ENCODE measurements around the gene TLR5. TPM values are rescaled to one million over a fixed set of nuclear protein-coding genes. Genes with fewer than 3 reads are reported as not detected.
A peak's percentile ranks its signal among the peaks of the same experiment; 100 is the strongest.

The TLR5 gene
- polyA plus RNA-seq, 3 donors, result 35.5 to 58.0 (median 45.7) TPM

DNA sequence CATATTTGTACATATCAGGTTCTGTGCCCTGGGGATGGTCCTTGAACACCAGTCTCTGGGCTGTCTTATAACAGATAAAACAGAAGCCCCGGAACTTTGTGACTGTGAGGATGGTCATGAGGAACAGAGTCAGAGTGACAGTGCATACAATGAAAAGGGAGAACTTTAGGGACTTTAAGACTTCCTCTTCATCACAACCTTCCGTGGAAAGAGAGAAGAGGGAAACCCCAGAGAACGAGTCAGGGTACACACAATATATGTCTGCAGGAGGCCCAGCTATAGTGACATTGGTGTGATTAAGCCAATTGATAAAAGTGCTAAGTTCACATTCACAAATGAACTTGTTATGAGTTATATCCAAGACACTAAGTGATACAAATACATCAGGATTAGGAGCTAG lies 32.1 kb downstream of the TLR5 start:
- peaks cover 13% of the 10 kb centered on the region for H3K4me1 Mint-ChIP-seq
- Histone ChIP-seq H3K4me2 (replicated peaks; ENCODE audit: extremely low read depth, low read length, poor library complexity, severe bottlenecking) (no peak overlapping the region), H3K4me3 (replicated peaks in 1 of 3; ENCODE audit: low read depth in 2 of 3, low read length in 3 of 3) (no peak overlapping the region), H3K4me1 (ENCODE audit: control insufficient read depth in 1 of 2, insufficient read depth in 2 of 2, low read length in 2 of 2) (peaks cover 0 to 3% of the 10 kb centered on the region in 2 donors), H3K27me3 (ENCODE audit: control insufficient read depth in 2 of 2, insufficient read depth in 2 of 2, low read length in 2 of 2) (no peaks in the 10 kb centered on the region), H3K9ac (ENCODE audit: insufficient read depth, low read length, poor library complexity, severe bottlenecking) (no peak overlapping the region), H3K9me3 (replicated peaks in 1 of 2; ENCODE audit: control insufficient read depth in 1 of 2, insufficient read depth in 1 of 2, low read length in 2 of 2) (no peaks in the 10 kb centered on the region), H3K27ac (ENCODE audit: low read depth in 1 of 2, low read length in 2 of 2) (no peak overlapping the region), H2AFZ (ENCODE audit: insufficient read depth, low read depth, low read length, poor library complexity, severe bottlenecking) (no peak overlapping the region), H3K79me2 (ENCODE audit: insufficient read depth, low read length) (no peaks in the 10 kb centered on the region), H4K20me1 (ENCODE audit: insufficient read depth, low read length) (peaks cover 9% of the 10 kb centered on the region), H3K36me3 (replicated peaks in 1 of 2; ENCODE audit: control insufficient read depth in 1 of 2, insufficient read depth in 2 of 2, low read length in 2 of 2) (peaks cover 12 to 42% of the 10 kb centered on the region in 2 donors)
- H3K36me3 Mint-ChIP-seq, result peaks cover 39 to 42% of the 10 kb centered on the region in 2 donors
- peaks cover 0 to 1% (median 0%) of the 10 kb centered on the region in 3 donors for H3K27me3 Mint-ChIP-seq (ENCODE audit: low read depth in 3 of 3)
- peak in 1 of 3 donors; percentile 72 for DNase-seq
- H3K4me3 Mint-ChIP-seq, result no peak overlapping the region
- intact Hi-C loops (cut with micrococcal nuclease), result no loop called here
- no CpG with 5 or more reads among the region's 3 CpGs for WGBS (ENCODE audit: insufficient coverage)
- peaks cover 0 to 6% (median 0%) of the 10 kb centered on the region in 7 donors for H3K9me3 Mint-ChIP-seq
- TF ChIP-seq, protein P1, sequence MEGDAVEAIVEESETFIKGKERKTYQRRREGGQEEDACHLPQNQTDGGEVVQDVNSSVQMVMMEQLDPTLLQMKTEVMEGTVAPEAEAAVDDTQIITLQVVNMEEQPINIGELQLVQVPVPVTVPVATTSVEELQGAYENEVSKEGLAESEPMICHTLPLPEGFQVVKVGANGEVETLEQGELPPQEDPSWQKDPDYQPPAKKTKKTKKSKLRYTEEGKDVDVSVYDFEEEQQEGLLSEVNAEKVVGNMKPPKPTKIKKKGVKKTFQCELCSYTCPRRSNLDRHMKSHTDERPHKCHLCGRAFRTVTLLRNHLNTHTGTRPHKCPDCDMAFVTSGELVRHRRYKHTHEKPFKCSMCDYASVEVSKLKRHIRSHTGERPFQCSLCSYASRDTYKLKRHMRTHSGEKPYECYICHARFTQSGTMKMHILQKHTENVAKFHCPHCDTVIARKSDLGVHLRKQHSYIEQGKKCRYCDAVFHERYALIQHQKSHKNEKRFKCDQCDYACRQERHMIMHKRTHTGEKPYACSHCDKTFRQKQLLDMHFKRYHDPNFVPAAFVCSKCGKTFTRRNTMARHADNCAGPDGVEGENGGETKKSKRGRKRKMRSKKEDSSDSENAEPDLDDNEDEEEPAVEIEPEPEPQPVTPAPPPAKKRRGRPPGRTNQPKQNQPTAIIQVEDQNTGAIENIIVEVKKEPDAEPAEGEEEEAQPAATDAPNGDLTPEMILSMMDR (IDR thresholded peaks at IDR 0.05), result no peak
- peak overlapping the region in 1 of 7 donors; percentile 25 for H3K27ac Mint-ChIP-seq

- no peak overlapping the region for H3K4me3 Mint-ChIP-seq
- no peaks in the 10 kb centered on the region for H3K79me2 ChIP-seq (ENCODE audit: insufficient read depth, low read length)
- WGBS (ENCODE audit: insufficient coverage), result 93% methylated on average over 3 of the region's 3 CpGs
- H3K27me3 ChIP-seq (ENCODE audit: control insufficient read depth in 2 of 2, insufficient read depth in 2 of 2, low read length in 2 of 2), result no peaks in the 10 kb centered on the region
- TF ChIP-seq, protein P1 (IDR thresholded peaks at IDR 0.05), result no peak
- H3K4me2 ChIP-seq (replicated peaks; ENCODE audit: extremely low read depth, low read length, poor library complexity, severe bottlenecking), result no peak overlapping the region
- H4K20me1 ChIP-seq (ENCODE audit: insufficient read depth, low read length), result peaks cover 9% of the 10 kb centered on the region
- intact Hi-C loops (cut with micrococcal nuclease), result no loop called here
- H3K36me3 ChIP-seq (replicated peaks in 1 of 2; ENCODE audit: control insufficient read depth in 1 of 2, insufficient read depth in 2 of 2, low read length in 2 of 2), result peaks cover 12 to 36% of the 10 kb centered on the region in 2 donors
- DNase-seq, result no peak
- H3K4me3 ChIP-seq (replicated peaks in 1 of 3; ENCODE audit: low read depth in 2 of 3, low read length in 3 of 3), result no peak overlapping the region
- peaks cover 13% of the 10 kb centered on the region for H3K4me1 Mint-ChIP-seq
- H3K9ac ChIP-seq (ENCODE audit: insufficient read depth, low read length, poor library complexity, severe bottlenecking), result no peak overlapping the region
- peaks cover 29 to 35% of the 10 kb centered on the region in 2 donors for H3K36me3 Mint-ChIP-seq
- no peak overlapping the region for H3K27ac ChIP-seq (ENCODE audit: low read depth in 1 of 2, low read length in 2 of 2)
- peaks cover 0 to 1% (median 0%) of the 10 kb centered on the region in 3 donors for H3K27me3 Mint-ChIP-seq (ENCODE audit: low read depth in 3 of 3)
- H3K4me1 ChIP-seq (ENCODE audit: control insufficient read depth in 1 of 2, insufficient read depth in 2 of 2, low read length in 2 of 2), result peaks cover 0 to 3% of the 10 kb centered on the region in 2 donors
- H2AFZ ChIP-seq (ENCODE audit: insufficient read depth, low read depth, low read length, poor library complexity, severe bottlenecking), result no peak overlapping the region
- peaks cover 0 to 2% (median 0%) of the 10 kb centered on the region in 7 donors for H3K9me3 Mint-ChIP-seq
- H3K9me3 ChIP-seq (replicated peaks in 1 of 2; ENCODE audit: control insufficient read depth in 1 of 2, insufficient read depth in 1 of 2, low read length in 2 of 2), result no peaks in the 10 kb centered on the region
- H3K27ac Mint-ChIP-seq, result no peak overlapping the region
Observed at GRCh38 chr1:223109581-223110026, 33.4 kb downstream of the TLR5 start.

All from CD14-positive monocyte (primary cell).